Uterus (tissue), 2 donors: ENCODE measurements around the gene KMT2C.
"Not testable (repeated sequence)": the region's sequence is repeated elsewhere in the genome, so short reads cannot be mapped to it uniquely, and the experiment has no call there.

ENCODE experiments used
- CTCF ChIP-seq, 4 experiments: fragments of 200-600 bp in 2 of 4; fragments of 450-650 bp in 2 of 4; sonication (generic) in 2 of 4; IDR thresholded peaks; one replicate each; pipeline ENCODE4 v1.5.1; 2016 to 2019; ENCODE audit warnings: antibody characterized with exemption in 4 of 4, mild to moderate bottlenecking in 2 of 4, moderate library complexity in 1 of 4
- POLR2A ChIP-seq, 2 donors: fragments of 450-650 bp; IDR thresholded peaks; one replicate each; pipeline ENCODE4 v1.6.1; 2016; ENCODE audit warnings: antibody characterized with exemption in 2 of 2, mild to moderate bottlenecking in 1 of 2, moderate library complexity in 1 of 2

DNA sequence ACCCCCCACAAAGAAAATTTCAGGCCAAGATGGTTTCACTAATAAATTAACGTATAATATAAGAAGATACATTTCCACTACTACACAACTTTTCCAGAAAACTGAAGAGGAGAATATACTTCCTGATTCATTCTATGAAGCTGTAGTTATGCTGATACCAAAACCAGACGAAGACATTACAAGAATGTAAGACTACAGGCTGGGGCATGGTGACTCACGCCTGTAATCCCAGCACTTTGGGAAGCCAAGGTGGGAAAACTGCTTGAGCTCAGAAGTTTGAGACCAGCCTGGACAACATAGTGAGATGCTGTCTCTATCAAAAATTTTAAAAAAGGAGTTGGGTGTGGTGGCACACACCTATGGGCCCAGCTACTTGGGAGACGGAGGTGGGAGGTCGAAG, 201.4 kb downstream of the KMT2C start:
- TF ChIP-seq CTCF, POLR2A (IDR thresholded peaks at IDR 0.05): not testable (repeated sequence)
